ENCODE data around the gene IRX4. TPM values are rescaled to one million over a fixed set of nuclear protein-coding genes. Genes with fewer than 3 reads are reported as not detected.

IRX4 gene
- total and polyA plus RNA-seq, 9 of the 15 experiments (the other 6 are each of a cell fraction or from before 2014, with no cell fraction given), result not detected

GRCh38 chr5:1919209-1919566 lies 36.5 kb upstream of the IRX4 start:
- no peak overlapping the region for H2AFZ ChIP-seq (ENCODE audit: low read depth, low read length)
- H3K9ac ChIP-seq (ENCODE audit: insufficient read depth in 1 of 2, low read depth in 2 of 2, low read length in 2 of 2), result no peak overlapping the region
- POLR2A ChIA-PET, result interaction anchor here (0.7 kb wide), 1 partner anchor 13 kb away, joined by 3 read pairs; no protein-coding TSS in a partner anchor
- 0 out of 2 replicates have a peak, but pooled peaks cover 6% of the 10 kb centered on the region for H4K20me1 ChIP-seq (replicated peaks; ENCODE audit: control insufficient read depth, insufficient read depth, low read length)
- no peak overlapping the region for H3K27ac ChIP-seq (ENCODE audit: extremely low read depth, low read depth, low read length)
- ATAC-seq (peak; percentile 35; the same call in 1 of the 3 replicates), FAIRE-seq (no peak), DNase-seq (ENCODE audit: extremely low read depth in 1 of 4, low spot score in 3 of 4) (no peak)
- no peaks in the 10 kb centered on the region; a peak in 1 of 5 replicates for H3K4me1 ChIP-seq (replicated peaks in 1 of 2; ENCODE audit: control insufficient read depth in 2 of 2, insufficient read depth in 2 of 2, low read length in 2 of 2)
- TF ChIP-seq MAFF (IDR thresholded peaks at IDR 0.05; ENCODE audit: low read length) (peak; percentile 32; the same call in 1 of the 2 replicates), C11orf30 (IDR thresholded peaks at IDR 0.05; ENCODE audit: low read depth) (peak; percentile 63), MAFK (IDR thresholded peaks at IDR 0.05; ENCODE audit: low read length) (peak; percentile 6; the same call in 1 of the 2 replicates), NCOA6 (IDR thresholded peaks at IDR 0.05) (no peak), BCOR (IDR thresholded peaks at IDR 0.05) (no peak), ZNF316 (IDR thresholded peaks at IDR 0.05) (0 out of 2 replicates have a peak, but pooled peaks have one; percentile 31), MAFG (tag; conservative IDR thresholded peaks at IDR 0.05) (peak; percentile 59), PHB (CRISPR knock-in tag; IDR thresholded peaks at IDR 0.05) (no peak), NFE2 (IDR thresholded peaks at IDR 0.05; ENCODE audit: low read depth) (peak; percentile 68)
- no TSS peak for BruUV-seq (replicated peaks)
- no peaks in the 10 kb centered on the region for H3K36me3 ChIP-seq (ENCODE audit: control insufficient read depth, insufficient read depth, low read length)
- WGBS (ENCODE audit: insufficient coverage, low coverage, missing lambda C conversion rate), result 6% methylated on average over 9 of the region's 9 CpGs
- no peak overlapping the region for H3K4me2 ChIP-seq (ENCODE audit: insufficient read depth, low read length)
- peaks cover 56 to 90% of the 10 kb centered on the region in 2 experiments for H3K27me3 ChIP-seq (ENCODE audit: control insufficient read depth in 2 of 2, insufficient read depth in 2 of 2, low read length in 2 of 2)
- H3K9me3 ChIP-seq (replicated peaks; ENCODE audit: control insufficient read depth, insufficient read depth, low read depth, low read length), result no peaks in the 10 kb centered on the region
- CTCF ChIA-PET (ENCODE audit: low intra/inter-chr PET ratio), result no interaction called here
- in situ Hi-C loops (cut with MboI) (no loop called here), intact Hi-C loops (cut with micrococcal nuclease) (no loop called here)
- H3K79me2 ChIP-seq (ENCODE audit: control insufficient read depth, insufficient read depth, low read length), result no peaks in the 10 kb centered on the region
- no peak overlapping the region for H3K4me3 ChIP-seq
- no peaks in the 10 kb centered on the region for H3K9me1 ChIP-seq (ENCODE audit: control insufficient read depth, insufficient read depth, low read length)

Data from K562 (cell line).